NCI-H82 (cell line): ENCODE measurements around the gene SLIT3.
A peak's percentile ranks its signal among the peaks of the same experiment; 100 is the strongest.

ENCODE experiments used
- DNase-seq: peaks from one replicate; lab custom pipeline; 2025; lab: John Stamatoyannopoulos, UW

The SLIT3 gene

GRCh38 chr5:168796593-168797580 is 504.1 kb downstream of the SLIT3 start:
- DNase-seq: no peak

- no peak for DNase-seq
These were observed 504.9 kb downstream of the SLIT3 start for GRCh38 chr5:168796000-168796399.

- DNase-seq: peak; percentile 3
These were observed 506.8 kb downstream of the SLIT3 start for GRCh38 chr5:168793841-168794837.

- DNase-seq: no peak
These were observed 508.3 kb downstream of the SLIT3 start for GRCh38 chr5:168792678-168793077.

- peak; percentile 98 for DNase-seq
These were observed 510.2 kb downstream of the SLIT3 start for GRCh38 chr5:168790671-168791250.

- DNase-seq: peak; percentile 33
These were observed 510.8 kb downstream of the SLIT3 start for GRCh38 chr5:168790002-168790635.

- DNase-seq: no peak
These were observed 512.2 kb downstream of the SLIT3 start for GRCh38 chr5:168788786-168789185.

GRCh38 chr5:168788107-168788506 is 512.8 kb downstream of the SLIT3 start:
- peak; percentile 87 for DNase-seq

GRCh38 chr5:168786147-168786546 is 514.8 kb downstream of the SLIT3 start:
- peak; percentile 82 for DNase-seq

- DNase-seq: no peak
These were observed 516.5 kb downstream of the SLIT3 start for GRCh38 chr5:168784454-168784853.

GRCh38 chr5:168781941-168782571 is 518.9 kb downstream of the SLIT3 start:
- DNase-seq: peak; percentile 96

GRCh38 chr5:168780888-168781287 is 520.1 kb downstream of the SLIT3 start:
- DNase-seq: no peak

GRCh38 chr5:168779333-168779732 is 521.6 kb downstream of the SLIT3 start:
- DNase-seq: peak; percentile 2

GRCh38 chr5:168778536-168778935 is 522.4 kb downstream of the SLIT3 start:
- DNase-seq: no peak

- peak; percentile 37 for DNase-seq
These were observed 523.3 kb downstream of the SLIT3 start for GRCh38 chr5:168777651-168778050.

- DNase-seq: no peak
These were observed 524.9 kb downstream of the SLIT3 start for GRCh38 chr5:168776070-168776469.

GRCh38 chr5:168773226-168773625 is 527.7 kb downstream of the SLIT3 start:
- no peak for DNase-seq

- peak; percentile 7 for DNase-seq
These were observed 528.5 kb downstream of the SLIT3 start for GRCh38 chr5:168772316-168772961.

GRCh38 chr5:168771678-168772077 is 529.3 kb downstream of the SLIT3 start:
- DNase-seq: no peak

- no peak for DNase-seq
These were observed 529.9 kb downstream of the SLIT3 start for GRCh38 chr5:168770996-168771395.
